NCI-H345 treated with DMSO at 0.1 percent for 48 hours (cell line): ENCODE measurements around the gene GRB2.
"Not testable (repeated sequence)": the region's sequence is repeated elsewhere in the genome, so short reads cannot be mapped to it uniquely, and the experiment has no call there.

Experiments
- DNase-seq: peaks from one replicate; lab custom pipeline; 2025; ENCODE audit not compliant: unreplicated experiment; lab: John Stamatoyannopoulos, UW

GRB2 gene

GRCh38 chr17:75288770-75289114 lies 116.7 kb downstream of the GRB2 start:
- DNase-seq = peak; percentile 63

- DNase-seq = no peak
Observed at GRCh38 chr17:75288359-75288758, 117.1 kb downstream of the GRB2 start.

- no peak for DNase-seq
Observed at GRCh38 chr17:75287221-75287620, 118.3 kb downstream of the GRB2 start.

- no peak for DNase-seq
Observed at GRCh38 chr17:75285123-75285522, 120.4 kb downstream of the GRB2 start.

- not testable (repeated sequence) for DNase-seq
Observed at GRCh38 chr17:75280189-75280588, 125.3 kb downstream of the GRB2 start.

- no peak for DNase-seq
Observed at GRCh38 chr17:75277664-75278071, 127.8 kb downstream of the GRB2 start.

- no peak for DNase-seq
Observed at GRCh38 chr17:75273977-75274708, 131.3 kb downstream of the GRB2 start.

GRCh38 chr17:75272848-75273184 lies 132.7 kb downstream of the GRB2 start:
- DNase-seq = no peak

- DNase-seq = no peak
Observed at GRCh38 chr17:75271955-75272847, 133.3 kb downstream of the GRB2 start.

- DNase-seq = peak; percentile 75
Observed at GRCh38 chr17:75271233-75271954, 134.1 kb downstream of the GRB2 start.

- no peak for DNase-seq
Observed at GRCh38 chr17:75270966-75271232, 134.6 kb downstream of the GRB2 start, which contains the start of gene MIF4GD. MIF4GD (minus strand) TSS chr17:75271231; CDS start chr17:75270195, 1,036 bp downstream.

- peak; percentile 71 for DNase-seq
Observed at GRCh38 chr17:75270218-75270965, 135.1 kb downstream of the GRB2 start.

- peak; percentile 65 for DNase-seq
Observed at GRCh38 chr17:75269844-75270217, 135.6 kb downstream of the GRB2 start.
